ENCODE data around the gene CACNA1C. TPM values are rescaled to one million over a fixed set of nuclear protein-coding genes. Genes with fewer than 3 reads are reported as not detected.
A peak's percentile ranks its signal among the peaks of the same experiment; 100 is the strongest.

Gene CACNA1C
- total and polyA plus RNA-seq, 8 donors, result 0.31 to 55.8 (median 7.2) TPM

DNA sequence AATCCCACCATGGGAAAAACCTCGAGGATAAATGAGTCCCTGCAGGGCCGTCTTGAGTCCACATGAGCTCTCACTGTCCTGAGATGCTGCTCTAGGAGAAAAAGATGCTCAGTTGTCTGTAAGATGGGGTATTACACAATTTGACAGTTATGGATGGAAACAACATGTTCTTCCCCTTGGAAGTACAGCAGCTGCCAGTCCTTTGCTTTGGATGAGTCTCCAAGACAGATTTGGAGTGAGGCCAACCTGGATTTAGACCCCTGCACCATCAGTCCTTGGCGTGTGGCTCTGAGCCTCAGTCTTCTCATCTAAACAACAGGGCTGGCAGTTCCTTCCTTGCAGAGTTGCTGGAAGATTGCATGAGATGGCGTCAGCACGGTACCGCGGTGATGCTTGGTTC is 432.9 kb downstream of the CACNA1C start:
- peaks cover 0 to 23% (median 3%) of the 10 kb centered on the region in 4 donors for H3K4me1 ChIP-seq
- peak in 1 of 3 donors; percentile 14 for TF ChIP-seq POLR2AphosphoS5 (IDR thresholded peaks at IDR 0.05)
- TF ChIP-seq POLR2A (IDR thresholded peaks at IDR 0.05), result no peak
- TF ChIP-seq EP300 (IDR thresholded peaks at IDR 0.05), result no peak
- TF ChIP-seq, protein P1, sequence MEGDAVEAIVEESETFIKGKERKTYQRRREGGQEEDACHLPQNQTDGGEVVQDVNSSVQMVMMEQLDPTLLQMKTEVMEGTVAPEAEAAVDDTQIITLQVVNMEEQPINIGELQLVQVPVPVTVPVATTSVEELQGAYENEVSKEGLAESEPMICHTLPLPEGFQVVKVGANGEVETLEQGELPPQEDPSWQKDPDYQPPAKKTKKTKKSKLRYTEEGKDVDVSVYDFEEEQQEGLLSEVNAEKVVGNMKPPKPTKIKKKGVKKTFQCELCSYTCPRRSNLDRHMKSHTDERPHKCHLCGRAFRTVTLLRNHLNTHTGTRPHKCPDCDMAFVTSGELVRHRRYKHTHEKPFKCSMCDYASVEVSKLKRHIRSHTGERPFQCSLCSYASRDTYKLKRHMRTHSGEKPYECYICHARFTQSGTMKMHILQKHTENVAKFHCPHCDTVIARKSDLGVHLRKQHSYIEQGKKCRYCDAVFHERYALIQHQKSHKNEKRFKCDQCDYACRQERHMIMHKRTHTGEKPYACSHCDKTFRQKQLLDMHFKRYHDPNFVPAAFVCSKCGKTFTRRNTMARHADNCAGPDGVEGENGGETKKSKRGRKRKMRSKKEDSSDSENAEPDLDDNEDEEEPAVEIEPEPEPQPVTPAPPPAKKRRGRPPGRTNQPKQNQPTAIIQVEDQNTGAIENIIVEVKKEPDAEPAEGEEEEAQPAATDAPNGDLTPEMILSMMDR (IDR thresholded peaks at IDR 0.05), result no peak
- H3K4me3 ChIP-seq, result no peak overlapping the region

DNA sequence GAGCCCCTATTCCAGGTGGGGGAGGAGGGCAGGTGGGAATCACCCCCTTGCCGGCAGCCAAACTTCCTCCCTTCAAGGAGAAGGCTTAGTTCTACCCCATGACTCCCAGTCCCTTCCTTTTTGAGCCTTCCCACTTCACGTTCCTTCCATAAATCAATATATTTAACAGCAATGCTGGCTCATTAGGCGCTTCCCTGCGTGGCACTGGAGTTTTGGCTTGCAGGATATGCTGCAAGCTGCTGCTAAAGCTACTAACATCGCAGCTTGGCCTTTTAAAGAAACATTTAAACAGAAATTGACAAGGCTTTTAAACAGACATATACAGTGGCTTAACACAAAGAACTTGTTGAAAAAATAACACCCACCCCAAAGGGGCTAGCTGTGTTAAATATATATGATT is 434.0 kb downstream of the CACNA1C start:
- intact Hi-C loops (cut with DNase I; ENCODE audit: low total_unique reads), result no loop called here
- H3K27me3 ChIP-seq, result no peaks in the 10 kb centered on the region
- peaks cover 0 to 28% (median 3%) of the 10 kb centered on the region in 4 donors for H3K4me1 ChIP-seq
- no peak for TF ChIP-seq EP300 (IDR thresholded peaks at IDR 0.05)
- TF ChIP-seq POLR2A (IDR thresholded peaks at IDR 0.05), result no peak
- TF ChIP-seq POLR2AphosphoS5 (IDR thresholded peaks at IDR 0.05), result no peak
- TF ChIP-seq, protein P1 (IDR thresholded peaks at IDR 0.05), result no peak
- no peak overlapping the region for H3K4me3 ChIP-seq
- no peaks in the 10 kb centered on the region for H3K9me3 ChIP-seq
- peak in 1 of 2 donors; percentile 41 for DNase-seq
- H3K36me3 ChIP-seq, result no peaks in the 10 kb centered on the region
- H3K27ac ChIP-seq, result peak overlapping the region in 1 of 5 donors; percentile 21
- WGBS, 5 donors, result 59 to 77% (median 63%) methylated on average over 5 of the region's 5 CpGs

More for the DNA sequence above, 432.9 kb downstream of the CACNA1C start:
- DNase-seq, result no peak
- Histone ChIP-seq H3K9me3 (no peaks in the 10 kb centered on the region), H3K27me3 (no peaks in the 10 kb centered on the region), H3K27ac (no peak overlapping the region), H3K36me3 (no peaks in the 10 kb centered on the region)
- intact Hi-C loops (cut with DNase I; ENCODE audit: low total_unique reads), result no loop called here
- 50 to 75% (median 73%) methylated on average over 4 to 7 of the region's 7 CpGs for WGBS, 5 donors

DNA sequence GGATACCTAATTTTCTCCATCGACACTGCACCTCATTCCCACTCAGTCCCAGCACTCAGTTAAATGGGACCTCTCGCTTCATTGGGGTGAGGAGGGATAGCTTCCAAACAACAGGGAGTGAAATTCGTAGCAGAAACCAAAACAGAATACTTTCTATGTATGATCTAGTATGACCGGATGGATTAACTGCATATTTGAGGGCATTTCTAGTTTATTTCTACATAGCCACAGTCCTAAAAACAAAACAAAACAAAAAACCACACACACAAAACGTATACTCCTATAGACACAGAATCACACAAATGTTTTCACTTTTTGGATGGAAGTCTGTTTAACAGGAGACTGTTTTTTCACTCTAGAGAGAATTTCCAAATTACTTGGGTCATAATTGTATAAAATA is 434.5 kb downstream of the CACNA1C start:
- H3K4me1 ChIP-seq, result peaks cover 0 to 28% (median 3%) of the 10 kb centered on the region in 4 donors
- H3K36me3 ChIP-seq, result no peaks in the 10 kb centered on the region
- H3K4me3 ChIP-seq, result no peak overlapping the region
- intact Hi-C loops (cut with DNase I; ENCODE audit: low total_unique reads), result no loop called here
- H3K9me3 ChIP-seq, result no peaks in the 10 kb centered on the region
- peak overlapping the region in 1 of 5 donors; percentile 21 for H3K27ac ChIP-seq
- DNase-seq, result no peak
- H3K27me3 ChIP-seq, result no peaks in the 10 kb centered on the region
- TF ChIP-seq, protein P1 (IDR thresholded peaks at IDR 0.05), result no peak
- TF ChIP-seq EP300 (IDR thresholded peaks at IDR 0.05), result no peak
- TF ChIP-seq POLR2A (IDR thresholded peaks at IDR 0.05), result no peak
- TF ChIP-seq POLR2AphosphoS5 (IDR thresholded peaks at IDR 0.05), result no peak
- WGBS, 5 donors, result 61 to 75% (median 66%) methylated on average over 5 of the region's 5 CpGs

DNA sequence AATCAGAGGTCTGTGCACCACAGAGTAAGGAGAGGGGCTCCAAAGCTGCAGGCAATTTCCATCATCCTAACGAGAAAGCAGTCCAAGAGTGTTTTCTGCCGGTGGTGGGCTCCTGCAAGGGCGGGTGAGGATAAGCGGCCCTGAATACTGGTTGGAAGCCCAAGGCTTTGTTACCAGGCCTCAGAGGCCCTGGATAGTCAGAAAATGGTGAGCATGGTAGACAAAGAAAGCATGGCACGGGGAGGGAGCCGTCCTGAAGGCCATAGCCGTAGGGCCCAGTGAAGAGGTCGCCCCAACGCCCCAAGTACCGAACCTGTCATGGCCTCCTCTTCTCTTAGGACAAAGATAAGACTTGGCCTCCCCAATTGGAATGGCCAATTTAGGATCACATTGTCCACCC is 435.3 kb downstream of the CACNA1C start:
- Histone ChIP-seq H3K27me3 (no peaks in the 10 kb centered on the region), H3K4me3 (no peak overlapping the region), H3K36me3 (no peaks in the 10 kb centered on the region), H3K4me1 (peaks cover 0 to 28% (median 3%) of the 10 kb centered on the region in 4 donors), H3K27ac (no peak overlapping the region), H3K9me3 (no peaks in the 10 kb centered on the region)
- intact Hi-C loops (cut with DNase I; ENCODE audit: low total_unique reads), result no loop called here
- DNase-seq, result no peak
- 88 to 94% (median 93%) methylated on average over 10 of the region's 10 CpGs for WGBS, 5 donors
- TF ChIP-seq, protein P1 (IDR thresholded peaks at IDR 0.05), result no peak
- TF ChIP-seq EP300 (IDR thresholded peaks at IDR 0.05), result no peak
- TF ChIP-seq POLR2A (IDR thresholded peaks at IDR 0.05), result no peak
- no peak for TF ChIP-seq POLR2AphosphoS5 (IDR thresholded peaks at IDR 0.05)
